PC-3 (cell line): Measurements from ENCODE around the gene ITPR3. TPM values are rescaled to one million over a fixed set of nuclear protein-coding genes. Genes with fewer than 3 reads are reported as not detected.

ENCODE experiments used
- ATAC-seq: fragments of 200-7000 bp; cut with Tn5 transposase; 2 replicates; pipeline ENCODE4 v1.9.1; 2020; ENCODE audit warnings: mild to moderate bottlenecking, moderate library complexity
- BruUV-seq: library from RNA; stranded (reverse); fragments of 400-500 nt; replicated peaks from 2 replicates; lab custom pipeline; 2021; lab: Mats Ljungman, UMichigan
- CTCF ChIA-PET: fragments of 300-600 bp; sonication (Branson Sonifier 250); formaldehyde crosslinking; loops from one replicate; lab custom pipeline; 2022; ENCODE audit warnings: antibody characterized with exemption; lab: Charles Lee
- POLR2A ChIA-PET: fragments of 300-600 bp; sonication (Branson Sonifier 250); formaldehyde crosslinking; loops from one replicate; lab custom pipeline; 2022; ENCODE audit warnings: antibody characterized with exemption; ENCODE audit not compliant: unreplicated experiment; lab: Charles Lee
- DNase-seq: peaks from one replicate; pipeline ENCODE4 v3.0.0-alpha.2; 2015
- H2AFZ ChIP-seq: fragments of 300-600 bp; sonication (generic); 2 replicates; pipeline ENCODE4 v1.6.0; 2016; ENCODE audit warnings: antibody characterized with exemption, low read length
- H3F3A ChIP-seq: fragments of 300-600 bp; sonication (generic); one replicate; pipeline ENCODE4 v1.6.0; 2017; ENCODE audit warnings: antibody characterized with exemption, low read length, control low read depth, mild to moderate bottlenecking; ENCODE audit not compliant: unreplicated experiment
- H3K27ac ChIP-seq: fragments of 300-600 bp; sonication (generic); 2 replicates; pipeline ENCODE4 v1.5.1; 2016; ENCODE audit warnings: mild to moderate bottlenecking, low read length
- H3K27me3 ChIP-seq: fragments of 300-600 bp; sonication (generic); 2 replicates; pipeline ENCODE4 v1.6.1; 2016; ENCODE audit warnings: low read length, mixed read lengths
- H3K36me3 ChIP-seq: fragments of 300-600 bp; sonication (generic); 2 replicates; pipeline ENCODE4 v1.6.1; 2016; ENCODE audit warnings: low read depth, mixed run types, low read length, mixed read lengths
- H3K4me1 ChIP-seq: fragments of 300-600 bp; sonication (generic); 2 replicates; pipeline ENCODE4 v1.5.1; 2016; ENCODE audit warnings: low read length; ENCODE audit not compliant: insufficient read depth
- H3K4me2 ChIP-seq: fragments of 300-600 bp; sonication (generic); 2 replicates; pipeline ENCODE4 v1.6.0; 2016; ENCODE audit warnings: low read length
- H3K4me3 ChIP-seq: fragments of 300-600 bp; sonication (generic); 2 replicates; pipeline ENCODE4 v1.5.1; 2016; ENCODE audit warnings: mild to moderate bottlenecking, low read length, mixed read lengths
- H3K79me2 ChIP-seq: fragments of 300-600 bp; sonication (generic); 2 replicates; pipeline ENCODE4 v1.6.1; 2017; ENCODE audit warnings: low read length, mixed read lengths
- H3K9ac ChIP-seq: fragments of 300-600 bp; sonication (generic); 2 replicates; pipeline ENCODE4 v1.6.0; 2016; ENCODE audit warnings: mild to moderate bottlenecking, low read length
- H3K9me2 ChIP-seq: fragments of 300-600 bp; sonication (generic); replicated peaks from 2 replicates; pipeline ENCODE4 v1.6.1; 2016; ENCODE audit warnings: mixed run types, low read length, mixed read lengths
- H3K9me3 ChIP-seq: fragments of 300-600 bp; sonication (generic); 2 replicates; pipeline ENCODE4 v1.6.1; 2016; ENCODE audit warnings: low read length, mixed read lengths
- H4K20me1 ChIP-seq: fragments of 300-600 bp; sonication (generic); 2 replicates; pipeline ENCODE4 v1.6.1; 2016; ENCODE audit warnings: low read length, mixed read lengths
- EZH2 ChIP-seq: fragments of 300-600 bp; sonication (generic); IDR thresholded peaks from one replicate; pipeline ENCODE4 v1.6.1; 2017; ENCODE audit warnings: antibody characterized with exemption, mild to moderate bottlenecking, low read length; ENCODE audit not compliant: unreplicated experiment
- EZH2phosphoT487 ChIP-seq: fragments of 300-600 bp; sonication (generic); IDR thresholded peaks from 2 replicates; pipeline ENCODE4 v1.6.1; 2018; ENCODE audit warnings: mild to moderate bottlenecking, antibody characterized with exemption, low read length, borderline replicate concordance
- intact Hi-C: fragments of 100-400 bp; cut with micrococcal nuclease; formaldehyde crosslinking; loops from 2 replicates; pipeline ENCODE4 v1.9.0; 2023
- total RNA-seq: library from RNA; depleted of rRNA; stranded (reverse); fragments of >200 nt; gene quantifications from 2 replicates; pipeline ENCODE4 v1.2.3, GENCODE V29; 2014
- TF ChIP-seq, protein P1 (sequence below): fragments of 300-600 bp; sonication (generic); conservative IDR thresholded peaks from 2 replicates; pipeline ENCODE4 v1.5.1; 2017; ENCODE audit warnings: antibody characterized with exemption, low read depth, mild to moderate bottlenecking, low read length

ITPR3 gene
- total RNA-seq, 1 experiment from 2014 or later: 41.8 TPM

DNA sequence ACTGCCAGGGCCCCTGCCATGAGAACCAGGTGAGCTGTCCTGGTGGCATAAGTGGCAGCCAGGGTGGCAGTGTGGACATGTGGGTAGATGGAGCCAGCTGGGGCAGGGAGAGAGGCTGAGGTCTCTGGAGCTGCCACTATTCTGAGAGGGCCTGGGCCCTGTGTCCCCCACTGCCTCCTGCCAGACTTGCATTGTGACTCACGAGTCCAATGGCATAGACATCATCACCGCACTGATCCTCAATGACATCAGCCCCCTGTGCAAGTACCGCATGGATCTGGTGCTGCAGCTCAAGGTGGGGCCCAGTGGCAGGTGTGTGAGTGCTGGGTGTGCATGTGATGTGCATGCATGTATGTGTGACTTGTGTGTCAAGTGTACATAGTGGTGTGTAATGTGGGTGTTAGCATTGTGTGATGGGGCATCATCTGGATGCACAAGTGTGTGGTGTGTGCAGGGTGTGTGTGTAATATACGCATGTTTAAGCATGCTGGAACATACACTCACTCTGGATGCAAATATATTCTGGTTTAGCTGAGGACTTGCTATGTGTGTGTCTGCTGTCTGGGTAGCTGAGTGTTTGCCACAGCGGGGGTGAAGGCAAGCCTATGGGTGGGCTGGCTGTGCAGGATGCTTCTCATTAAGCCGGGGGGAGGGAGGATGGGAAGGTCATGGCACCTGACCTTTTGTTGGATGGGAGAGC lies 65.3 kb downstream of the ITPR3 start:
- Histone ChIP-seq H3K9me3 (no peaks in the 10 kb centered on the region), H3K27me3 (no peaks in the 10 kb centered on the region), H4K20me1 (no peaks in the 10 kb centered on the region), H3K9ac (no peak overlapping the region), H3K27ac (no peak overlapping the region), H3K9me2 (no peaks in the 10 kb centered on the region), H3K4me1 (no peaks in the 10 kb centered on the region), H3K4me2 (no peak overlapping the region), H3K4me3 (no peak overlapping the region), H3K36me3 (peaks cover 28% of the 10 kb centered on the region), H3F3A (no peaks in the 10 kb centered on the region), H2AFZ (no peak overlapping the region), H3K79me2 (no peaks in the 10 kb centered on the region)
- ChIA-PET CTCF (no interaction called here), POLR2A (no interaction called here)
- intact Hi-C loops: no loop called here
- no peak for TF ChIP-seq EZH2phosphoT487
- TF ChIP-seq, protein P1, sequence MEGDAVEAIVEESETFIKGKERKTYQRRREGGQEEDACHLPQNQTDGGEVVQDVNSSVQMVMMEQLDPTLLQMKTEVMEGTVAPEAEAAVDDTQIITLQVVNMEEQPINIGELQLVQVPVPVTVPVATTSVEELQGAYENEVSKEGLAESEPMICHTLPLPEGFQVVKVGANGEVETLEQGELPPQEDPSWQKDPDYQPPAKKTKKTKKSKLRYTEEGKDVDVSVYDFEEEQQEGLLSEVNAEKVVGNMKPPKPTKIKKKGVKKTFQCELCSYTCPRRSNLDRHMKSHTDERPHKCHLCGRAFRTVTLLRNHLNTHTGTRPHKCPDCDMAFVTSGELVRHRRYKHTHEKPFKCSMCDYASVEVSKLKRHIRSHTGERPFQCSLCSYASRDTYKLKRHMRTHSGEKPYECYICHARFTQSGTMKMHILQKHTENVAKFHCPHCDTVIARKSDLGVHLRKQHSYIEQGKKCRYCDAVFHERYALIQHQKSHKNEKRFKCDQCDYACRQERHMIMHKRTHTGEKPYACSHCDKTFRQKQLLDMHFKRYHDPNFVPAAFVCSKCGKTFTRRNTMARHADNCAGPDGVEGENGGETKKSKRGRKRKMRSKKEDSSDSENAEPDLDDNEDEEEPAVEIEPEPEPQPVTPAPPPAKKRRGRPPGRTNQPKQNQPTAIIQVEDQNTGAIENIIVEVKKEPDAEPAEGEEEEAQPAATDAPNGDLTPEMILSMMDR: no peak
- TF ChIP-seq EZH2: no peak
- BruUV-seq: no TSS peak
- ATAC-seq: no peak
- DNase-seq: no peak

DNA sequence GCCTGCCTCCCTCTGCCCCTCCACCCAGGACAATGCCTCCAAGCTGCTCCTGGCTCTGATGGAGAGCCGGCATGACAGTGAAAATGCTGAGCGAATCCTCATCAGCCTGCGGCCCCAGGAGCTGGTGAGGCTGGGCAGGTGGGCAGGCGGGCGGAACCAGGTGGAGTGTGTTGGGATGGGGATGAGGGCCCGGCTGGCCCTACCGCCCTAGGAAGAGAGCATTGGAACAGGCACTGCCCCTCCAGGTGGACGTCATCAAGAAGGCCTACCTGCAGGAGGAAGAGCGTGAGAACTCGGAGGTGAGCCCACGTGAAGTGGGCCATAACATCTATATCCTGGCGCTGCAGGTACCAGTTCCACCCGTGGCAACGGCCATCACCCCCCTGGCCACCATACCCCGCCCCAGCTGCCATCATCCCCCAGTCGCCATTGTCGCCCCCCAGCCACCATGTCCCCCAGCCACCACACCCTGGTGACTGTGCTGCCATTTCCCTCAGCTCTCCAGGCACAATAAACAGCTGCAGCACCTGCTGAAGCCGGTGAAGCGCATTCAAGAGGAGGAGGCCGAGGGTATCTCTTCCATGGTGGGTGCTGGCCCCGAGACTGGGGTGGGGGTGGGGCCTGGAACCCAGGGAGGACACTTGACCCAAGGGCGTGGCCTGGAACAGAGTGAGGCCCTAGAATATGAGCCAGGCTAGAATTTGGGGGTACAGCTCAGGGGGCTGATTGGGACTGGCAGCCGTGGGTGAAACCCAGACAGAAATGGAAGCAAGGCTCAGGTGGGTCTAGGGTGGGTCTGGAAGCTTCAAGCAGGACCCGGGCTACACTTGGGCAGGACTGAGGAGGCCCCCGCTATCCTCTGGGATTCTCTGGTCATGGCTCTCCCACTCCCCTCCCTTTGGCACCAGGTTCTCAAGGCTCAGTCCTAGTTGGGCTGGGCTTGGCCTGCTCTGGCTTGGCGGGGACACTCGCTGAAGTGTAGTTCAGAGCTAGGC lies 66.2 kb downstream of the ITPR3 start:
- peaks cover 7% of the 10 kb centered on the region for H3K4me1 ChIP-seq
- no peak overlapping the region for H3K27ac ChIP-seq
- TF ChIP-seq, protein P1: no peak
- TF ChIP-seq EZH2phosphoT487: no peak
- intact Hi-C loops: no loop called here
- no peaks in the 10 kb centered on the region for H3K9me3 ChIP-seq
- DNase-seq (no peak), ATAC-seq (no peak)
- no peaks in the 10 kb centered on the region for H3F3A ChIP-seq
- BruUV-seq: no TSS peak
- H3K9me2 ChIP-seq: no peaks in the 10 kb centered on the region
- H3K27me3 ChIP-seq: no peaks in the 10 kb centered on the region
- ChIA-PET CTCF (no interaction called here), POLR2A (no interaction called here)
- no peaks in the 10 kb centered on the region for H3K79me2 ChIP-seq
- H3K4me3 ChIP-seq: no peak overlapping the region
- H3K9ac ChIP-seq: no peak overlapping the region
- H3K36me3 ChIP-seq: peaks cover 32% of the 10 kb centered on the region
- H2AFZ ChIP-seq: no peak overlapping the region
- no peaks in the 10 kb centered on the region for H4K20me1 ChIP-seq
- H3K4me2 ChIP-seq: no peak overlapping the region
